H1 (cell line): ENCODE data around the gene CCDC8.

Experiments
- BRCA1 ChIP-seq: IDR thresholded peaks from 2 replicates; pipeline ENCODE4 v1.6.1; 2012; ENCODE audit warnings: low read depth, low read length, improper control_type of control experiment
- EZH2 ChIP-seq: fragments of 200-600 bp; sonication (generic); IDR thresholded peaks from 2 replicates; pipeline ENCODE4 v1.7.1; 2012; ENCODE audit warnings: low read depth, mild to moderate bottlenecking, moderate library complexity, low read length, inconsistent platforms; ENCODE audit not compliant: severe bottlenecking
- NRF1 ChIP-seq: IDR thresholded peaks from 2 replicates; pipeline ENCODE4 v1.6.1; 2011; ENCODE audit warnings: mild to moderate bottlenecking, low read depth, low read length, improper control_type of control experiment
- POLR2A ChIP-seq, 2 experiments: IDR thresholded peaks; 1 replicate in 1 of 2; 2 replicates in 1 of 2; pipeline ENCODE4 v1.6.1; 2011; ENCODE audit warnings: low read depth in 2 of 2, low read length in 2 of 2, mild to moderate bottlenecking in 2 of 2; ENCODE audit errors: control extremely low read depth in 1 of 2
- SAP30 ChIP-seq: fragments of 300-600 bp; sonication (generic); IDR thresholded peaks from 2 replicates; pipeline ENCODE4 v1.7.1; 2012; ENCODE audit warnings: low read length, moderate library complexity, mild to moderate bottlenecking, inconsistent platforms; ENCODE audit not compliant: insufficient read depth, insufficient replicate concordance
- SIX5 ChIP-seq: IDR thresholded peaks from 2 replicates; pipeline ENCODE4 v1.6.1; 2011; ENCODE audit warnings: mild to moderate bottlenecking, low read depth, low read length
- SRF ChIP-seq: IDR thresholded peaks from 2 replicates; pipeline ENCODE4 v1.6.1; 2011; ENCODE audit warnings: mild to moderate bottlenecking, low read depth, low read length, moderate library complexity
- TEAD4 ChIP-seq: IDR thresholded peaks from 2 replicates; pipeline ENCODE4 v1.6.1; 2012; ENCODE audit warnings: low read depth, low read length, inconsistent platforms, mixed read lengths
- USF2 ChIP-seq: IDR thresholded peaks from 2 replicates; pipeline ENCODE4 v1.6.1; 2011; ENCODE audit warnings: low read length, improper control_type of control experiment
- TF ChIP-seq, protein P1 (sequence below), 3 experiments: IDR thresholded peaks; 1 replicate in 2 of 3; 2 replicates in 1 of 3; pipeline versions ENCODE4 v1.5.1 to v1.6.1; 2011; ENCODE audit warnings: low read length in 3 of 3, mild to moderate bottlenecking in 3 of 3, inconsistent platforms in 2 of 3, low read depth in 1 of 3, moderate library complexity in 1 of 3; ENCODE audit not compliant: insufficient read depth in 1 of 3; ENCODE audit errors: control extremely low read depth in 1 of 3

DNA sequence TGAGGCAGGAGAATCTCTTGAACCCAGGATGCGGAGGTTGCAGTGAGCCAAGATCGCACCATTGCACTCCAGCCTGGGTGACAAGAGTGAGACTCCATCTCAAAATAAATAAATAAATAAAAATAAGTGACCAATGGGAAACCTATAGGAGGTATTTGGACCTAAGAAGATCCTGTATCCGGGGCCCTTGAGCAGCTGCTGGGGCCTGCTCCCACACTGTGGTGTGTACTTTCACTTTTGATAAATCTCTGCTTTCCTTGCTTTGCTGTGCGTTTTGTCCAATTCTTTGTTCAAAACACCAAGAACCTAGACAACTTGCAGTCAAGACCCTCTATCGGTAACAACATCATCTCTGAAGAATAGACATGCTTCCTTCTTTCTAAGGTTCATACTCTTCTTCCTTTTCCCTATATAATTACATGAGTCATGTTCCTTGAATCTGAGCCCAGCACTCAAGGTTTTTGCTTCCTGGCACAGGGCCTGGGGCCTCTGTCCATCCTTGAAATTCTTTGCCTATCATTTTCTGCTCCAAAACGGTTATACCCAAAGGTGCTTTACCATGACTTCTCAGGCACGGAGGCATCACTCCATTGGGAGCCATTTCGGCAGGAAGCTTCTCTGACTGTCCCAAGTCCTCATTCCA is 29.6 kb upstream of the CCDC8 start:
- TF ChIP-seq BRCA1 = no peak
- no peak for TF ChIP-seq SRF
- TF ChIP-seq SIX5 = no peak
- TF ChIP-seq SAP30 = no peak
- TF ChIP-seq USF2 = no peak
- TF ChIP-seq, protein P1, sequence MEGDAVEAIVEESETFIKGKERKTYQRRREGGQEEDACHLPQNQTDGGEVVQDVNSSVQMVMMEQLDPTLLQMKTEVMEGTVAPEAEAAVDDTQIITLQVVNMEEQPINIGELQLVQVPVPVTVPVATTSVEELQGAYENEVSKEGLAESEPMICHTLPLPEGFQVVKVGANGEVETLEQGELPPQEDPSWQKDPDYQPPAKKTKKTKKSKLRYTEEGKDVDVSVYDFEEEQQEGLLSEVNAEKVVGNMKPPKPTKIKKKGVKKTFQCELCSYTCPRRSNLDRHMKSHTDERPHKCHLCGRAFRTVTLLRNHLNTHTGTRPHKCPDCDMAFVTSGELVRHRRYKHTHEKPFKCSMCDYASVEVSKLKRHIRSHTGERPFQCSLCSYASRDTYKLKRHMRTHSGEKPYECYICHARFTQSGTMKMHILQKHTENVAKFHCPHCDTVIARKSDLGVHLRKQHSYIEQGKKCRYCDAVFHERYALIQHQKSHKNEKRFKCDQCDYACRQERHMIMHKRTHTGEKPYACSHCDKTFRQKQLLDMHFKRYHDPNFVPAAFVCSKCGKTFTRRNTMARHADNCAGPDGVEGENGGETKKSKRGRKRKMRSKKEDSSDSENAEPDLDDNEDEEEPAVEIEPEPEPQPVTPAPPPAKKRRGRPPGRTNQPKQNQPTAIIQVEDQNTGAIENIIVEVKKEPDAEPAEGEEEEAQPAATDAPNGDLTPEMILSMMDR (IDR thresholded peaks at IDR 0.05; ENCODE audit: control extremely low read depth in 1 of 3, insufficient read depth in 1 of 3, low read depth in 1 of 3, low read length in 3 of 3) = no peak
- no peak for TF ChIP-seq EZH2
- TF ChIP-seq POLR2A (IDR thresholded peaks at IDR 0.05; ENCODE audit: control extremely low read depth in 1 of 2, low read depth in 2 of 2, low read length in 2 of 2) = no peak
- no peak for TF ChIP-seq NRF1
- no peak for TF ChIP-seq TEAD4
